Measurements from ENCODE around the gene BMI1.

BMI1 gene

DNA sequence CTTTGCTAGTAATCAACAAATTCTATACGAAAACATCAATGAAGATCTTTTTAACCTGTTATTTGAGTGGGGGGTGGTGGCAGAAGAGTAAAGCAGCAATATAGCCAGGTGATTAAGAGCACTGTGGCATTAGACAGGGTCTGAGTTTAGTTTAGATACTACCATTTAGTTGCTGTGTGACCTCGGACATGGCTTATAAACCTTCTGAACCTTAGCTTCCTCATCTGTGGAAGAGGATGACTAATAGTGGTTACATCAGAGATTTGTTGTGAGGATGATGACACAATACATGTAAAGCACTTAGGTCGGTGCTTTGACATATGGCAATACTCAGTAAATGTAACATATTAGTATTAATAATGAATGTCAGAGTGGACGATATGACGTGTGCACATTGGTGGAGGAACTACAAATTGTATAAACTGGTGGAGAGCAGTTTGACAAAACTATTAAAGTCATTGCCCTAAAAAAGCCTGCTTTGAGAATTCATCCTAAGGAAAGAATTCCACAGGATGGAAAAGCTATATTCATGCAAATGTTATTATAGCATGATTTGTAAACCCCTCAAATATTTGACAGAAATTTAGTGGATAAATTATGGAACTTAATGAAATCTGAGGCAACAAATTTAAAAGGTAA, 48.7 kb downstream of the BMI1 start (continued):
- TF ChIP-seq KLF16 (tag by site-specific recombination; IDR thresholded peaks at IDR 0.05) (no peak), SCRT2 (tag by site-specific recombination; IDR thresholded peaks at IDR 0.05) (no peak), ZNF629 (tag by site-specific recombination; IDR thresholded peaks at IDR 0.05) (peak; percentile 95), ZIC2 (tag by site-specific recombination; IDR thresholded peaks at IDR 0.05) (no peak), MYNN (tag by site-specific recombination; IDR thresholded peaks at IDR 0.05; ENCODE audit: borderline replicate concordance) (no peak), MZF1 (tag by site-specific recombination; IDR thresholded peaks at IDR 0.05; ENCODE audit: borderline replicate concordance) (no peak), ZNF626 (tag by site-specific recombination; IDR thresholded peaks at IDR 0.05) (no peak), ZNF221 (tag by site-specific recombination; IDR thresholded peaks at IDR 0.05; ENCODE audit: borderline replicate concordance) (no peak), ZFP3 (tag by site-specific recombination; IDR thresholded peaks at IDR 0.05; ENCODE audit: low read depth) (no peak), BCL11A (tag by site-specific recombination; IDR thresholded peaks at IDR 0.05; ENCODE audit: low read depth) (no peak), ZNF302 (tag by site-specific recombination; IDR thresholded peaks at IDR 0.05; ENCODE audit: low read depth) (no peak), ZNF426 (tag by site-specific recombination; IDR thresholded peaks at IDR 0.05) (no peak), ZNF24 (tag by site-specific recombination; IDR thresholded peaks at IDR 0.05) (peak; percentile 36; the same call in 1 of the 2 replicates), ZSCAN5A (tag by site-specific recombination; IDR thresholded peaks at IDR 0.05) (no peak), ZNF214 (tag by site-specific recombination; IDR thresholded peaks at IDR 0.05; ENCODE audit: borderline replicate concordance) (no peak), ZNF362 (tag by site-specific recombination; IDR thresholded peaks at IDR 0.05) (no peak), ZSCAN4 (tag by site-specific recombination; IDR thresholded peaks at IDR 0.05) (peak; percentile 8; the same call in 1 of the 2 replicates), ZFP41 (tag by site-specific recombination; IDR thresholded peaks at IDR 0.05; ENCODE audit: borderline replicate concordance) (no peak), ZNF692 (tag by site-specific recombination; IDR thresholded peaks at IDR 0.05) (peak; percentile 53; the same call in 1 of the 2 replicates), HOXC10 (CRISPR knock-in tag; IDR thresholded peaks at IDR 0.05) (no peak), ZNF561 (tag by site-specific recombination; IDR thresholded peaks at IDR 0.05; ENCODE audit: borderline replicate concordance) (no peak), ZEB2 (tag by site-specific recombination; IDR thresholded peaks at IDR 0.05) (peak; percentile 71), ZNF843 (tag by site-specific recombination; IDR thresholded peaks at IDR 0.05) (0 out of 2 replicates have a peak, but pooled peaks have one; percentile 28), ZBTB48 (tag by site-specific recombination; IDR thresholded peaks at IDR 0.05) (no peak), ZBTB20 (tag by site-specific recombination; IDR thresholded peaks at IDR 0.05) (no peak), ZFP69B (tag by site-specific recombination; IDR thresholded peaks at IDR 0.05) (no peak; the same call in 1 of the 2 replicates), BCL6B (tag by site-specific recombination; IDR thresholded peaks at IDR 0.05) (no peak), PRDM6 (tag by site-specific recombination; IDR thresholded peaks at IDR 0.05) (no peak), ZNF184 (tag by site-specific recombination; IDR thresholded peaks at IDR 0.05) (no peak), ZNF585B (tag by site-specific recombination; IDR thresholded peaks at IDR 0.05) (no peak)
- TF ChIP-seq, protein P1, sequence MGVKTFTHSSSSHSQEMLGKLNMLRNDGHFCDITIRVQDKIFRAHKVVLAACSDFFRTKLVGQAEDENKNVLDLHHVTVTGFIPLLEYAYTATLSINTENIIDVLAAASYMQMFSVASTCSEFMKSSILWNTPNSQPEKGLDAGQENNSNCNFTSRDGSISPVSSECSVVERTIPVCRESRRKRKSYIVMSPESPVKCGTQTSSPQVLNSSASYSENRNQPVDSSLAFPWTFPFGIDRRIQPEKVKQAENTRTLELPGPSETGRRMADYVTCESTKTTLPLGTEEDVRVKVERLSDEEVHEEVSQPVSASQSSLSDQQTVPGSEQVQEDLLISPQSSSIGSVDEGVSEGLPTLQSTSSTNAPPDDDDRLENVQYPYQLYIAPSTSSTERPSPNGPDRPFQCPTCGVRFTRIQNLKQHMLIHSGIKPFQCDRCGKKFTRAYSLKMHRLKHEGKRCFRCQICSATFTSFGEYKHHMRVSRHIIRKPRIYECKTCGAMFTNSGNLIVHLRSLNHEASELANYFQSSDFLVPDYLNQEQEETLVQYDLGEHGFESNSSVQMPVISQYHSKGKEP (tag by site-specific recombination; IDR thresholded peaks at IDR 0.05) = no peak
